ENCODE results near the gene FLYWCH1.

GRCh38 chr16:2953706-2954627 lies 42.2 kb downstream of the FLYWCH1 start:
- TF ChIP-seq EZH2 (IDR thresholded peaks at IDR 0.05; ENCODE audit: low read length, missing control alignments): no peak
- no peak for TF ChIP-seq CTCF (conservative IDR thresholded peaks at IDR 0.05 in 1 of 2, IDR thresholded peaks at IDR 0.05 in 1 of 2; ENCODE audit: low read depth in 1 of 2, low read length in 2 of 2)

Data from fibroblast of lung (primary cell).